GM12874 (cell line): ENCODE data around the gene GDPD4.

Experiments used
- TF ChIP-seq, protein P1 (sequence below): IDR thresholded peaks from 2 replicates; pipeline ENCODE4 v1.5.1; 2011; ENCODE audit warnings: low read depth, mild to moderate bottlenecking, control low read depth, low read length, moderate library complexity; ENCODE audit not compliant: insufficient read depth

The GDPD4 gene

DNA sequence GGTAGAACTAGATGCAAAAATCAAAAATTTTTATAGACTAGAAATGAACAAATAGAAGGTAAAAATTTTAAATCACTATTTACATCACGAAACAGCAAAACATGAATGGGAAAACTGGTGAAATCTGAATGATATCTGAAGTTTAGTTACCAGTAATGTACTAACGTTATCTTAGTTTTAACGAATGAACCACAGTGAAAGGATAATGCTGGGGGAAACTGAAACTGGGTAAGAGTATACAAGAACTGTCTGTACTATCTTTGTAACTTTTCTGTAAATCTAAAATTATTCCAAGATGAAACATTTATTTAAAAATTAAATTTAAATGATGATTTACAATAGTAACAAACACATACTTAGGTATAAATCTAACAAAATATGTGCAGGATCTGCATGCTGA lies 7.4 kb downstream of the GDPD4 start:
- TF ChIP-seq, protein P1, sequence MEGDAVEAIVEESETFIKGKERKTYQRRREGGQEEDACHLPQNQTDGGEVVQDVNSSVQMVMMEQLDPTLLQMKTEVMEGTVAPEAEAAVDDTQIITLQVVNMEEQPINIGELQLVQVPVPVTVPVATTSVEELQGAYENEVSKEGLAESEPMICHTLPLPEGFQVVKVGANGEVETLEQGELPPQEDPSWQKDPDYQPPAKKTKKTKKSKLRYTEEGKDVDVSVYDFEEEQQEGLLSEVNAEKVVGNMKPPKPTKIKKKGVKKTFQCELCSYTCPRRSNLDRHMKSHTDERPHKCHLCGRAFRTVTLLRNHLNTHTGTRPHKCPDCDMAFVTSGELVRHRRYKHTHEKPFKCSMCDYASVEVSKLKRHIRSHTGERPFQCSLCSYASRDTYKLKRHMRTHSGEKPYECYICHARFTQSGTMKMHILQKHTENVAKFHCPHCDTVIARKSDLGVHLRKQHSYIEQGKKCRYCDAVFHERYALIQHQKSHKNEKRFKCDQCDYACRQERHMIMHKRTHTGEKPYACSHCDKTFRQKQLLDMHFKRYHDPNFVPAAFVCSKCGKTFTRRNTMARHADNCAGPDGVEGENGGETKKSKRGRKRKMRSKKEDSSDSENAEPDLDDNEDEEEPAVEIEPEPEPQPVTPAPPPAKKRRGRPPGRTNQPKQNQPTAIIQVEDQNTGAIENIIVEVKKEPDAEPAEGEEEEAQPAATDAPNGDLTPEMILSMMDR, result no peak

- TF ChIP-seq, protein P1, result no peak
Measured at GRCh38 chr11:77289737-77290136, 11.7 kb downstream of the GDPD4 start.

DNA sequence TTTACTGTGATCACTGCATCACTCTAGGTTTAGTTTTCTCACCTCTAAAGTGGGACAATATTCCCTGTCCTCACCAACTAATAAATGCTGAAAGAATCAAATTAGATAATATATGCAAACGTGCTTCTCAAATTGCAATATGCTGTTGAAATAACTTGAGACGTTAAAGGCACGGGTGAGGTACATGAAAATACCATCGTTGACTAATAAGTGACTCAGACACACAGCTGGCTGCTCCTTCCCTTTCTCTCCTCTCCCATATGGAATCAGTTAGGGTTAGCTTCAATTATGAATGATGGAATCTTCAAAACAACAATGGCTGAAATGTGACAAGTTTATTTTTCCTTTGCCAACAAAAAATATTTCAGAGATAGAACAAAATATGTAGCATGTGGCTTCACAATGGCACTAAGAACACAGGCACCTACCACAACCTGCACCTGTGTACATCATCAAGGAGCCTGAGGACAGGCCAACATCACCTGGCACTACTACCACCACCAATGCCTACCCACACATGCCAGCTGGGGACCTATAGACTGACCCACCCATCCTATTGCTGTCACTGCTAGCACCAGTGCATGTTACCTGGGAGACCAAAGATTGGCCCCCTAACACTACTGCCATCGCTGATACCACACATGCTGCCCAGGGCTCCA lies 13.7 kb downstream of the GDPD4 start:
- TF ChIP-seq, protein P1, result no peak

- TF ChIP-seq, protein P1, result no peak
Measured at GRCh38 chr11:77287136-77287535, 14.3 kb downstream of the GDPD4 start.

- TF ChIP-seq, protein P1, result no peak
Measured at GRCh38 chr11:77284476-77285468, 16.7 kb downstream of the GDPD4 start.

DNA sequence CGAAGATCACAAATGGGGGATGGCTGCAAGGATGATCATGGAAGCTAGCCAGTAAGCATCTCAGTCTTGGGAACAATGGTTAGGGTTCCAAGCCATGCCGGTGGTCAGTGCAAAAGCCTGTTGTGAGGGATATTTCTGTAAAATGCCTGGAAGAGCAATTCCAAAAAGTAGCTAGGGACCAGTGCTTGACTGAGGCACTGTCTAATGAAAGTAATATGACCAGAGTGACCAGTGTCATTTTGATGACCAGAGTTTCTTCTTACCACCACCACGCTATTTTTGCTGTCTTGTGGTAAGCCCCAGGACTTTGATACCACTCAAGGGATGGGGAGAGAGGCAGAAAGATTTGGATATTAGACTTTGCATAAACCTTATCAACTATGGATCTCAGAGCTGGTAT lies 18.4 kb downstream of the GDPD4 start:
- TF ChIP-seq, protein P1, result no peak

GRCh38 chr11:77278595-77279506 lies 22.6 kb downstream of the GDPD4 start:
- TF ChIP-seq, protein P1, result no peak
